GM18861 (cell line): ENCODE measurements around the gene DHRS2.
"Not testable (repeated sequence)": the region's sequence is repeated elsewhere in the genome, so short reads cannot be mapped to it uniquely, and the experiment has no call there.

Experiments used
- ATAC-seq: cut with Tn5 transposase; IDR thresholded peaks from one replicate; pipeline ENCODE4 v1.9.1; 2021; ENCODE audit not compliant: unreplicated experiment

DHRS2 gene

DNA sequence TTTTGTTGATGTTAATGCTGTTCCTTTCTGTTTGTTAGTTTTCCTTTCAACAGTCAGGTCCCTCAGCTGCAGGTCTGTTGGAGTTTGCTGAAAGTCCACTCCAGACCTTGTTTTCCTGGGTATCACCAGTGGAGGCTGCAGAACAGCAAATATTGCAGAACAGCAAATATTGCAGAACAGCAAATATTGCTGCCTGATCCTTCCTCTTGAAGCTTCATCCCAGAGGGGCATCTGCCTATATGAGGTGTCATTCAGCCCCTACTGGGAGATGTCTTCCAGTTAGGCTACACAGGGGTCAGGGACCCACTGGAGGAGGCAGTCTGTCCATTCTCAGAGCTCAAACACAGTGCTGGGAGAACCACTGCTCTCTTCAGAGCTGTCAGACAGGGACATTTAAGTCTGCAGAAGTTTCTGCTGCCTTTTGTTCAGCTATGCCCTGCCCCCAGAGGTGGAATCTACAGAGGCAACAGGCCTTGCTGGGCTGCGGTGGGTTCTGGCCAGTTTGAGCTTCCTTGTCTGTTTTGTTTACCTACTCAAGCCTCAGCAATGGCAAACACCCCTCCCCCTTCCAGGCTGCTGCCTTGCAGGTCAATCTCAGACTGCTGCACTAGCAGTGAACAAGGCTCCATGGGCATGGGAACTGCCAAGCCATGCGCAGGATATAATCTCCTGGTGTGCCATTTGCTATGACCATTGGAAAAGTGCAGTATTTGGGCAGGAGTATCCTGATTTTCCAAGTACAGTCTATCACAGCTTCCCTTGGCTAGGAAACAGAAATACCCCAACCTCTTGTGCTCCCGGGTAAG lies 53.7 kb downstream of the DHRS2 start:
- not testable (repeated sequence) for ATAC-seq

DNA sequence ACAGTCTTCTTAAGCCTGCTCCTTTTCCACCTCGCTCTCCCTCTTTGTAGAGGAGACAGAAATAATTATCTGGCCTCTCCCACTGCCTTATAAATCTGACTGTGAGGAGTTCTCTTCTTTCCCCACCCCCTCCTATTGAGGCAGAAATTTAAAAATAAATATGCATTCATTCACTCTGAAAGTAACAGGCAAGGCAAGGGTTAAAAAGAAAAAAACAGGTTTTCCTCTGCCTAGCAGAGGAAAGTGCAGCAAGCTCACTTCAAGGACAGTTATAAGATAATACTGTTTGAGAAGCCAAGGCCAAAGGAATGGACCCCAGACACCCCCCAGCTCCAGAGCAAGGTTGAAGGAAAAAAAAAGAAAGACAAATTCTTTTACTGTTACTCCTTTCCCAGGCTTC lies 56.3 kb downstream of the DHRS2 start:
- no peak for ATAC-seq

DNA sequence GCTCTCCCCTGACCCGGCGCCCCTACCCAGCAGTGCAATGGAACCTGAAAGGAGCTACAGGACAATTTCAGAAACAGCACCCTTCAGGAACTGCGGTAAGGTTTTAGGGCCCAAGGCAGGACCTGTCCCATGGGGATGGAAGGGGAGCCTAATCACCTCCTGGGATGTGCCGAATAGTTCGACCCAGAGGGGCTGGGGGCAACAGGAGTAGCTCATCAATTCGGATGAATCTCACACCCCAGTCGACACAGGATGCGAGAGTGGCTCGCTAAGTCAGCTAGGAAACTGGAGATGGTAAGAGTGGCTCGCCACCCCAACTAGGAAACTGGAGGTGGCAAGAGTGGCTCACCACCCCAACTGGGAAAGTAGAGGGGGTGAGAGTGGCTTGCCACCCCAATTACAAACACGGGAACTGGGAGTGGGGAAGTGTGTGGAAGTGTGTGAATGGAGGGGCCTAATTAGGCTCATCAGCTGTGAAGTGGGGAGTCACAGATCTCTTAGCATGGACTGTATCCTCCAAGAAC lies 57.1 kb downstream of the DHRS2 start:
- ATAC-seq, result no peak

DNA sequence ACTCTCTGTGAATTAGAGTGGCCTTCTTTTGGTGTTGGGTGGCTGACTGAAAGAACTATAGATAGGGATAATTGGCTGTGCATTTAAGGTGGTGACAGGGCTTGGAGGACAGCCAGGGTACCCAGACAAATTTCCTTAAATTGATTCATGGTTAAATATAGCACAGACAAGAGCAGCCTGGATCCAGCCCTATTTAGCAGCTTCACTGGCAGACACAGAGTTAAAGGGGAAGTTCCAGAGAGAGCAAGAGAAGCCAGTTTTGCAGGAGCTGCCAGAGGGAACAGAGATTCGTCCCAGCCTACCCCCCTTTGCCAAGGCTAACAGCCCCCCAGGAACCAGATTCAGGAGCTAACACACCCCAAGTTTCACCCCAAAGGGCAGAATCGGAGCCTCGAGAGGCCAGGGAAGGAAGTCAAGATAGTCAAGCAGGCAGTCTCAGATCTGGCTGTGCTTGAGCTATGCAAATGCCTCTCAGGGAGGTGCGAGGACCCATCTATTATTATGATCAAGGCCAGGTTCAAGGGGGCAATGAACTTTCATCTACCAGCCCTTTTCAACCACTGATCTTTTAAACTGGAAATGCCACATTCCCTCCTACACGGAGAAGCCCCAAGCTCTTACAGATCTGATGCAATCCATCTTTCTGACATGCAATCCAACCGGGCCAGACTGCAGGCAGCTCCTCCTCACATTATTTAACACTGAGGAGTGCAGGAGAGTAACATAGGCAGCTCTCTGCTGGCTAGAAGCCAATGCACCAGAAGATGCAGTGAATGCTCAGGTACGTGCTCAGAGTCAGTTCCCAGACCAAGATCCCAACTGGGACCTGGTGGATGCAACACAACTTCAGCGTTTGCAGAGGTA lies 58.2 kb downstream of the DHRS2 start:
- ATAC-seq, result no peak
